Right cardiac atrium (tissue), 5 donors: Measurements from ENCODE around the gene C7. TPM values are rescaled to one million over a fixed set of nuclear protein-coding genes. Genes with fewer than 3 reads are reported as not detected.

Source experiments
- ATAC-seq, 2 donors: fragments of 200-7000 bp; cut with Tn5 transposase; one replicate each; pipeline versions ENCODE4 v1.8.0 to v1.9.1; 2020; ENCODE audit warnings: moderate library complexity in 2 of 2, mild to moderate bottlenecking in 1 of 2
- DNase-seq, 3 donors: peaks; one replicate each; pipeline ENCODE4 v3.0.0-alpha.2; 2020
- H3K27ac ChIP-seq: one replicate; pipeline ENCODE4 v1.5.1; 2013; ENCODE audit warnings: mild to moderate bottlenecking, low read length, control low read depth, moderate library complexity
- H3K27me3 ChIP-seq: one replicate; pipeline ENCODE4 v1.6.1; 2013; ENCODE audit not compliant: control insufficient read depth, insufficient read depth
- H3K4me1 ChIP-seq: one replicate; pipeline ENCODE4 v1.6.1; 2013; ENCODE audit warnings: low read length; ENCODE audit not compliant: control insufficient read depth, insufficient read depth
- H3K4me3 ChIP-seq: one replicate; pipeline ENCODE4 v1.5.1; 2013; ENCODE audit warnings: low read length, control low read depth
- H3K9me3 ChIP-seq: one replicate; pipeline ENCODE4 v1.6.1; 2013; ENCODE audit warnings: low read length; ENCODE audit not compliant: control insufficient read depth
- WGBS: extraction: QIAGEN DNeasy Blood & Tissue Kit; methylation state at CpG from one replicate; pipeline ENCODE4 v1.1.7; 2013; 5-methylcytosine and 5-hydroxymethylcytosine counted together
- intact Hi-C, 4 donors: fragments of 100-400 bp; cut with DNase I; formaldehyde crosslinking; loops; one replicate each; pipeline versions ENCODE4 v1.11.0 to v1.14.0; 2022 to 2023
- polyA plus RNA-seq: library from polyadenylated mRNA; stranded (reverse); fragments of 200-250 nt; gene quantifications from one replicate; pipeline ENCODE4 v1.2.3, GENCODE V29; 2013
- total RNA-seq, 4 donors: library from RNA; stranded (reverse); fragmentation: NEBNext Ultra II Directional; extraction: Animal tissue kit (Norgen Biotek cat#: 25700); gene quantifications; one replicate each; pipeline ENCODE4 v1.2.1, GENCODE V29; 2021
- donor health status: healthy with polysubstance abuse.
- donor health status: DM: no; HTN: yes; CAD: no.
- donor health status: DM: no; HTN: no; CAD: no.
- donor health status: DM: no; HTN: yes; CAD: no; lungs with severe emphysema.
- donor health status: DM: yes; HTN: yes; CAD: no.

The C7 gene
- total and polyA plus RNA-seq, 5 donors: 518 to 1,240 (median 636) TPM

DNA sequence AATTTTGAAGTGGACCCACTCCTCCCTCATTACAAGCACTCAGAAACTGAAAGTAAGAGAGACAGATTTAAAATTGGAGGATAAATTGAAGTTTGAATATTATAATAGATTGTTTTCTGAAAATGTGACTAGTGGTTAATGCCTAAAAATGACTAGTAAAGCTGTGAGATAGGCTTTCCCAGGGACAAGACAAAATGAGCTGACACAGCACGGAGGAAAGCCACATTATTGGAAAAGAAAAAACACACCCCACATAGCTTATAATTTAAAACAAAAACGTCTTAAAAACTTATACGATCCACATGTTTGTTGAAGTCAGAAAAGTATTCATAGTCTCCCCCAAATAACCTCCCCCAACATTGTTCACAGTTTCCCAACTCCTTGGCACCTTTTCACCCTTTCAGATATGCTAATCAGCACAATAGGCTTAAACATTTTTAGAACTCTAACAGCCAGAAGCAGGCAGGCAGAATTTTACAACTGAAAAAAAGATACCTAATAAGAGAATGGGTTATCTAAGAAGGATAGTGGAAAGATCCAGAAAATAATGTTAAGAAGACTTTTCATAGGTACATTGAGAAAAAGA lies 6.1 kb downstream of the C7 start:
- Histone ChIP-seq H3K4me1 (no peaks in the 10 kb centered on the region), H3K27me3 (no peaks in the 10 kb centered on the region), H3K4me3 (peak overlapping the region; percentile 38), H3K9me3 (no peaks in the 10 kb centered on the region), H3K27ac (no peak overlapping the region)
- WGBS: 27% methylated on average over 3 of the region's 3 CpGs
- DNase-seq: no peak
- intact Hi-C loops: no loop called here
- peak; percentile 34 to 69 for ATAC-seq

DNA sequence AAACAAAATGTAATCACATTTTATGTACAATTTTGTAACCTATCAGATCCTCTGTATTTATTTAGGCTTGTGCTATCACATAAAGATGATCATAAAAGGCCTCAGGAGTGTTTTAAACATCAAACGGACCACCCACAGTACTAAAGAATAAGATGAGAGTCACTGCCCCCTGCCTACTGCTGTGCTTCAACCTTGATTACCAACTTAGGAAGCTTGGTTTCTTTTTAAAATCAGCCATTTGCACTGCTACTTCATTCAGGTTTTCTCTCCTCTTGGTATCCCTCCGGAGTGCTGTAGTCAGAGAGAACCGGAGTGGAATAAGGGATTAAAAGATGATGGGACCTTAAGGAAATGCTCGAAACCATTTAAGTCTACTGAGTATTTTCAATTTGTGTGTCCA lies 6.9 kb downstream of the C7 start:
- 56% methylated on average over 4 of the region's 4 CpGs for WGBS
- Histone ChIP-seq H3K4me1 (no peaks in the 10 kb centered on the region), H3K4me3 (peak overlapping the region; percentile 35), H3K27ac (no peak overlapping the region), H3K9me3 (no peaks in the 10 kb centered on the region), H3K27me3 (no peaks in the 10 kb centered on the region)
- no peak for ATAC-seq
- DNase-seq: no peak
- intact Hi-C loops: no loop called here

DNA sequence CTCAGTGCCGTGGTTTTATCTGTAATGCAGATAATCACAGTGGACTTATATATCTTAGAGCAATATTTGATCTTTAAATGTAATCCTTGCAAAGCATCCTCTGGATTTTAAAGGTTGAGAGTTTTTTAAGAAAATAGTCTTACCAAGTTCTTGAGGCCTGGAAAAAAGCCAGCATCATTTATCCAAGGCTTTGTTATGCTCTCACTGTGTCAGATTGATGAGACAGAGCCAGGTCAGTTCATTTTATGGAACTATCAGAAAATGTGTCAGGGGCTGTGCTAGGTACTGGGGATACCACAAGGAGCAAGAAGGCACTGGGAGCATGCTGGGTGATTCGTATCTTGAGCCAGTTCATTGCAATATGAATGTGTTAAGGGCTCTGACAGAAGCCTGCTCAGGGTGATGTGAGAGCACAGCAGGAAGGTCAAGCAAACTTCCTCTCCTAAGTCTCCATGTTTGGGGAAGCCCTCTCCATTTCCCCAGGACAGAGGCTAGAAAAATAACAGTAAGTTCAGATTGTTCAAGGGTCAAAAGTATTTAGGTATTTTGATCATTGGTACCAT lies 19.7 kb downstream of the C7 start:
- Histone ChIP-seq H3K4me3 (no peak overlapping the region), H3K27ac (no peak overlapping the region), H3K4me1 (no peaks in the 10 kb centered on the region), H3K9me3 (peaks cover 7% of the 10 kb centered on the region), H3K27me3 (no peaks in the 10 kb centered on the region)
- DNase-seq (no peak), ATAC-seq (no peak)
- WGBS: 61% methylated on average over 2 of the region's 2 CpGs
- intact Hi-C loops: no loop called here

DNA sequence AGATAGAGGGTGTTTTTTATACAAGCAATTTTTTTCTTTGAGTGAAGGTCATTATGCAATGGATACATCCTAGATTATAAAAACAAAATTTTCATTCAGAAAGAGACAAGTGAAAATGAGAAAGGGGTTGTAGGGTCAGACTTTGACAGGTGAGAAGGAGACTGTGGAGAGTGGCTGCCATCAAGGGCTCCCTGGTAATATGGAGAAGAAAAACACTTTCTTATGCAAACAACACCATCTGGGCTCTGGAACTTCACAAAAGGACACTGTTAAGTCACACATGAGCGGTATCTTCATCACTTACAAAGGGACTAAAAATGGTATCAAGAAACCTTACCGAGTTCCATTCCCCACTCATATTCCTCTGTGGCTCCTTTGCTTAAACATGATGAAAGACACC lies 23.5 kb downstream of the C7 start:
- intact Hi-C loops: no loop called here
- Histone ChIP-seq H3K9me3 (peaks cover 4% of the 10 kb centered on the region), H3K4me1 (peaks cover 1% of the 10 kb centered on the region), H3K27ac (no peak overlapping the region), H3K27me3 (no peaks in the 10 kb centered on the region), H3K4me3 (no peak overlapping the region)
- DNase-seq (no peak), ATAC-seq (no peak)
- 71% methylated on average over 2 of the region's 2 CpGs for WGBS

DNA sequence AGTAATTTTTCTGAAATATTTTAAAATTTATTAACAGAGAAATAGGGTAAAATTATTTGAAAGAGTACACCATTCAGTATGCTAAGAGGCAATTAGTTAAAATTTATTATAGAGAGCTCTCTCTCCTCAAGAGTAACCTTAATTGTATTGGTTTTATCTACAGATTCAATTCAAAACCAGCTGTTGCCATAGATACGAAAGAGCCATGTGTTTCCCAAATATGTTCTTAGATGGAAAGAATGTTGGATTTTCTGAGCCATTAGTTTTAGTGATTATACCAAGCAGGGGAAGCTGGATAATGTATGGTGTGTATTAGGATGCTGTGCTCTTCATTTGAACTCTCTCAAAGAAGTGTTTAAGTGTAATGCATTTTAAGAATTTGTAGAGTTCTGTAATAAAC lies 27.8 kb downstream of the C7 start:
- ATAC-seq: no peak
- 56% methylated on average over 1 of the region's 1 CpG for WGBS
- H3K27ac ChIP-seq: no peak overlapping the region
- peaks cover 4% of the 10 kb centered on the region for H3K9me3 ChIP-seq
- H3K27me3 ChIP-seq: no peaks in the 10 kb centered on the region
- no peak for DNase-seq
- no peak overlapping the region for H3K4me3 ChIP-seq
- peaks cover 1% of the 10 kb centered on the region for H3K4me1 ChIP-seq
- intact Hi-C loops: no loop called here

DNA sequence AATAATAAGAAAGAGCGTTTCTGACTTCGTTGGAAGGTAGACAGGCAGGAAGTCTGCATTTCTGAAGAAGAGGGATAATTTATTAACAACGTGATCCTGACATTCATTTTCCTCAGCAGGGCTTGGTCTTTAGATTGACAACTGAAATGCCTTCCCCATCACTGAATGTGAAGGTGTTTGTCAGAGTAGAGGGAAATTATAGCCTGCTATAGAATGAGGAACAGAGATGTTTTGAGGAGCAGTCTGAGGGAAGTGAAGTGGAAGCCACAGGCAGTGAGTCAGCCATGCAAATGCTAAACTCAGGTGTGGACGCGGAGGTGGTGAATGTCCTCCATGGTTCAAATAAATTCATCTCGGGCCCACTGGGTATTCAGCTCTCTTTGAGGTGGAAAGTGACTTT lies 30.5 kb downstream of the C7 start:
- no peak overlapping the region for H3K27ac ChIP-seq
- ATAC-seq: no peak
- no peak overlapping the region for H3K4me3 ChIP-seq
- H3K27me3 ChIP-seq: no peaks in the 10 kb centered on the region
- WGBS: 83% methylated on average over 6 of the region's 6 CpGs
- DNase-seq: no peak
- intact Hi-C loops: no loop called here
- no peaks in the 10 kb centered on the region for H3K4me1 ChIP-seq
- H3K9me3 ChIP-seq: peaks cover 2% of the 10 kb centered on the region

DNA sequence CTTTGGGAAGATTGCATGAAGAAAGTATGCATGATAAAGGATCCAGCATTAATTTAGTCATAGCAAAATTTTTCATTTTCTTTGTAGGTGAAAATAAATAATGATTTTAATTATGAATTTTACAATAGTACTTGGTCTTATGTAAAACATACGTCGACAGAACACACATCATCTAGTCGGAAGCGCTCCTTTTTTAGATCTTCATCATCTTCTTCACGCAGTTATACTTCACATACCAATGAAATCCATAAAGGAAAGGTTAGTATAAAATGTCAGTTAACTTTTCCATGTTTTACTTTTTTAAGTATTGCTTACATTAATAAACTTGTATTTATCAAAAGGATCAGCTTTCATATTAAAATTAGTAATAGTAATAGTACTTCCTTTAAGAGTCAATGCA lies 35.8 kb downstream of the C7 start:
- Histone ChIP-seq H3K4me1 (no peaks in the 10 kb centered on the region), H3K27ac (no peak overlapping the region), H3K9me3 (no peaks in the 10 kb centered on the region), H3K4me3 (no peak overlapping the region), H3K27me3 (no peaks in the 10 kb centered on the region)
- DNase-seq (no peak), ATAC-seq (no peak)
- 97% methylated on average over 5 of the region's 5 CpGs for WGBS
- intact Hi-C loops: no loop called here

DNA sequence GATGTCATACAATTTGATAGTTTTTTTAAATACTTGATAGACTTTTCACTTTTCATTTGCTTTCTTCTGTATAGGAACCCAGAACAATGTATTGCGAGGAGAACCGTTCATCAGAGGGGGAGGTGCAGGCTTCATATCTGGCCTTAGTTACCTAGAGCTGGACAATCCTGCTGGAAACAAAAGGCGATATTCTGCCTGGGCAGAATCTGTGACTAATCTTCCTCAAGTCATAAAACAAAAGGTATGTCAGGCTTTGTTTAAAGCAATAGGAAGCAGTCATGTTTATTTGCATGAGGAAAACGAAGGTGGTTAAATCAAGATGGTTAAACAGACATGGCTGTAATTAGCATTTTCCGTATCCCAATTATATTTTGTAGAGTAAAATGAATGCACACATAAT lies 46.0 kb downstream of the C7 start:
- H3K4me3 ChIP-seq: no peak overlapping the region
- H3K4me1 ChIP-seq: no peaks in the 10 kb centered on the region
- H3K27ac ChIP-seq: no peak overlapping the region
- no peaks in the 10 kb centered on the region for H3K27me3 ChIP-seq
- intact Hi-C loops: no loop called here
- 83% methylated on average over 5 of the region's 5 CpGs for whole genome bisulfite sequencing
- no peak for ATAC-seq
- H3K9me3 ChIP-seq: peaks cover 2% of the 10 kb centered on the region
- no peak for DNase-seq

DNA sequence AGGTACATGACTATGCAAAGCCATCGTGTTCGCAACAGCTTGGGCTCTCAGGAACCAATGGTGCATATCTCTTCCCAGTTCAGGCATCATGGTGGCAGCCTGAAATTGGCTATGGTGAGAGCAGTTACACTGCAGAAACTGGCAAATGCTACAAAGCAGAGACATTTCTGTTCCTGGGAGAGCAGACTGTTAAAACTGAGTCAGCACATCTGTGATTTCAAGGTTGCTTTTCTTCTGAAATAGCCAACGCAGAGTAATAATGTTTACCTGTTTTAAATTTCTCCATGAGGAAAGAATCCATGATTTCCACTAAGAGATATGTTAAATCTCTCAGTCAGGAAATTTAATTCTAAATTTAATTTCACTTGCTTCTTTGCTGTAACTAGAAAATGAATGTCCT lies 47.8 kb downstream of the C7 start:
- 94% methylated on average over 3 of the region's 3 CpGs for WGBS
- no peak for ATAC-seq
- Histone ChIP-seq H3K27ac (no peak overlapping the region), H3K4me1 (no peaks in the 10 kb centered on the region), H3K9me3 (peaks cover 2% of the 10 kb centered on the region), H3K4me3 (no peak overlapping the region), H3K27me3 (no peaks in the 10 kb centered on the region)
- intact Hi-C loops: no loop called here
- no peak for DNase-seq

DNA sequence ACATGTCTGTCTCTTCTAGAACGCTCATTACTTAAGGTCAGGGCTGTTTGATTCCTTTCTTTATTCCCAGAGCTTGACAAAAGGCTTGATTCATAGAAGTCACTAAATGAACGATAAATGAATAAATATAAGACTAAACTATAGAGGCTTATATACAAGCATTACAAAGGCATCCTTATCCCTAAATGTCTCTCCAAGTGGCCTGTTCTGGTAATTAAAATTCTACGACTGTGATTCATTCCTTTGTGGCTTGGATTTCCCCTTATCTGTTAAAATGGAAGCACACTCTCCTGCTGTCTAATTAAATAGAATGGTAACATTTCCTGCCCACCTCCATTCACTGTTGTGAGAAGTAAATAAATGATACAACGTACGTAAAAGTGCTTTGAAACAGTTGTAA lies 49.5 kb downstream of the C7 start:
- 88% methylated on average over 5 of the region's 5 CpGs for WGBS
- DNase-seq: no peak
- intact Hi-C loops: no loop called here
- Histone ChIP-seq H3K27ac (no peak overlapping the region), H3K4me1 (no peaks in the 10 kb centered on the region), H3K27me3 (no peaks in the 10 kb centered on the region), H3K9me3 (peaks cover 2% of the 10 kb centered on the region), H3K4me3 (no peak overlapping the region)
- no peak for ATAC-seq

DNA sequence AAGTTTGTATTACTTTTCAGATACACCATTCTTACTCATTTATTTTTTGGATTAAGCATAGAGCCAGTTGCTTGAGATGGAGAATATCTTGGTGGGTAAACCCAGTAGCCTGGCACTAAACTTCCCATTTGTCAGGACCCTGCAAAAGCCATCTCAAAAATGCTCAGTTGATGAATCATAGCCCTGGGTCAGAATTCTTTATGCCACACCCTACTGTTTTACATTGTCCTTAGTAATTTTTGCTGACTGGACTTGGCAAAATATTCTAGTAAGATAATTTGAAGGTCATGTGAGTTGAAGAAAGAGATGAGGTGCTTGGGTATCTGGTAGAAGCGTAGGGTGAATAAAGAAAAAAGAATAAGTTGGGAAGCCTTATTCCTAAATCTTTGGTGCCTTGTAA lies 50.7 kb downstream of the C7 start:
- H3K4me3 ChIP-seq: no peak overlapping the region
- intact Hi-C loops: no loop called here
- WGBS: 96% methylated on average over 1 of the region's 1 CpG
- ATAC-seq: peak in 1 of 2 donors; percentile 27
- H3K9me3 ChIP-seq: peaks cover 2% of the 10 kb centered on the region
- DNase-seq: no peak
- no peaks in the 10 kb centered on the region for H3K27me3 ChIP-seq
- H3K4me1 ChIP-seq: no peaks in the 10 kb centered on the region
- no peak overlapping the region for H3K27ac ChIP-seq
